Activated T-cell treated with anti-CD3 and anti-CD28 coated beads, Interleukin-2, amount 50 U/mL, for 72 hours (primary cell): ENCODE results near the gene NTRK2. TPM values are rescaled to one million over a fixed set of nuclear protein-coding genes. Genes with fewer than 3 reads are reported as not detected.

Experiments
- ATAC-seq, 2 donors: fragments of 150-1000 bp; cut with Tn5 transposase; replicated peaks in 1 of 2; 2 replicates each; pipeline ENCODE4 v1.10.0; 2021; ENCODE audit warnings: moderate library complexity in 2 of 2, mild to moderate bottlenecking in 1 of 2
- DNase-seq, 2 donors: peaks; one replicate each; pipeline ENCODE4 v3.0.0; 2021 to 2022; ENCODE audit warnings: mixed read lengths in 1 of 2
- H3K27ac Mint-ChIP-seq: one replicate; pipeline ENCODE4 v1.8.0; 2022; ENCODE audit warnings: mild to moderate bottlenecking, moderate library complexity, mixed read lengths
- H3K27me3 Mint-ChIP-seq: one replicate; pipeline ENCODE4 v1.8.0; 2022; ENCODE audit warnings: low read depth, mixed read lengths
- H3K36me3 Mint-ChIP-seq, 2 donors: one replicate each; pipeline ENCODE4 v1.8.0; 2022; ENCODE audit warnings: mixed read lengths in 2 of 2, mild to moderate bottlenecking in 1 of 2; ENCODE audit not compliant: insufficient read depth in 2 of 2
- H3K4me1 Mint-ChIP-seq: one replicate; pipeline ENCODE4 v1.8.0; 2022; ENCODE audit warnings: low read depth, mixed read lengths
- H3K4me3 Mint-ChIP-seq, 2 donors: one replicate each; pipeline ENCODE4 v1.8.0; 2022; ENCODE audit warnings: mild to moderate bottlenecking in 2 of 2, mixed read lengths in 2 of 2, moderate library complexity in 2 of 2
- H3K9me3 Mint-ChIP-seq, 2 donors: one replicate each; pipeline ENCODE4 v1.8.0; 2022; ENCODE audit warnings: mixed read lengths in 2 of 2
- total RNA-seq, 2 donors: library from RNA; stranded (reverse); gene quantifications; one replicate each; pipeline ENCODE4 v1.2.3, GENCODE V29; 2022

NTRK2 gene
- total RNA-seq, 2 donors from 2014 or later = 0.41 to 3.3 TPM

- Mint-ChIP-seq H3K9me3 (no peaks in the 10 kb centered on the region), H3K27me3 (no peaks in the 10 kb centered on the region), H3K27ac (no peak overlapping the region), H3K36me3 (no peaks in the 10 kb centered on the region), H3K4me3 (no peak overlapping the region), H3K4me1 (no peaks in the 10 kb centered on the region)
- ATAC-seq = no peak
- no peak for DNase-seq
These were observed 137.9 kb downstream of the NTRK2 start for GRCh38 chr9:84807431-84807830.

GRCh38 chr9:84807870-84808390, 138.4 kb downstream of the NTRK2 start:
- ATAC-seq (no peak), DNase-seq (no peak)
- no peaks in the 10 kb centered on the region for H3K36me3 Mint-ChIP-seq
- no peak overlapping the region for H3K27ac Mint-ChIP-seq
- H3K4me3 Mint-ChIP-seq = no peak overlapping the region
- no peaks in the 10 kb centered on the region for H3K27me3 Mint-ChIP-seq
- no peaks in the 10 kb centered on the region for H3K4me1 Mint-ChIP-seq
- no peaks in the 10 kb centered on the region for H3K9me3 Mint-ChIP-seq

- no peak for DNase-seq
- no peaks in the 10 kb centered on the region for H3K36me3 Mint-ChIP-seq
- H3K4me1 Mint-ChIP-seq = no peaks in the 10 kb centered on the region
These were observed 138.9 kb downstream of the NTRK2 start for GRCh38 chr9:84808416-84808815.

GRCh38 chr9:84811072-84811750, 141.7 kb downstream of the NTRK2 start:
- Mint-ChIP-seq H3K4me1 (no peaks in the 10 kb centered on the region), H3K36me3 (no peaks in the 10 kb centered on the region), H3K4me3 (no peak overlapping the region), H3K27ac (no peak overlapping the region), H3K27me3 (no peaks in the 10 kb centered on the region), H3K9me3 (no peaks in the 10 kb centered on the region)
- ATAC-seq (no peak), DNase-seq (no peak)

More at GRCh38 chr9:84808416-84808815, 138.9 kb downstream of the NTRK2 start:
- Mint-ChIP-seq H3K4me3 (no peak overlapping the region), H3K27me3 (no peaks in the 10 kb centered on the region), H3K9me3 (no peaks in the 10 kb centered on the region), H3K27ac (no peak overlapping the region)
- ATAC-seq = no peak

GRCh38 chr9:84811751-84812074, 142.2 kb downstream of the NTRK2 start:
- ATAC-seq = no peak
- H3K27me3 Mint-ChIP-seq = no peaks in the 10 kb centered on the region
- H3K4me3 Mint-ChIP-seq = no peak overlapping the region
- no peaks in the 10 kb centered on the region for H3K36me3 Mint-ChIP-seq
- no peak overlapping the region for H3K27ac Mint-ChIP-seq
- DNase-seq = no peak
- no peaks in the 10 kb centered on the region for H3K4me1 Mint-ChIP-seq
- H3K9me3 Mint-ChIP-seq = no peaks in the 10 kb centered on the region

GRCh38 chr9:84812355-84812754, 142.8 kb downstream of the NTRK2 start:
- Mint-ChIP-seq H3K27me3 (no peaks in the 10 kb centered on the region), H3K27ac (no peak overlapping the region), H3K36me3 (no peaks in the 10 kb centered on the region), H3K4me1 (no peaks in the 10 kb centered on the region), H3K9me3 (no peaks in the 10 kb centered on the region), H3K4me3 (no peak overlapping the region)
- ATAC-seq (no peak), DNase-seq (no peak)

GRCh38 chr9:84812847-84813246, 143.3 kb downstream of the NTRK2 start:
- Mint-ChIP-seq H3K4me3 (no peak overlapping the region), H3K4me1 (no peaks in the 10 kb centered on the region), H3K9me3 (no peaks in the 10 kb centered on the region), H3K27me3 (no peaks in the 10 kb centered on the region), H3K36me3 (no peaks in the 10 kb centered on the region), H3K27ac (no peak overlapping the region)
- DNase-seq = no peak
- no peak for ATAC-seq

GRCh38 chr9:84815554-84815953, 146.0 kb downstream of the NTRK2 start:
- no peaks in the 10 kb centered on the region for H3K27me3 Mint-ChIP-seq
- no peaks in the 10 kb centered on the region for H3K9me3 Mint-ChIP-seq
- no peak overlapping the region for H3K27ac Mint-ChIP-seq
- H3K4me3 Mint-ChIP-seq = no peak overlapping the region
- no peaks in the 10 kb centered on the region for H3K36me3 Mint-ChIP-seq
- no peak for DNase-seq
- H3K4me1 Mint-ChIP-seq = no peaks in the 10 kb centered on the region
- ATAC-seq = no peak

GRCh38 chr9:84817038-84817437, 147.5 kb downstream of the NTRK2 start:
- Mint-ChIP-seq H3K36me3 (no peaks in the 10 kb centered on the region), H3K27me3 (no peaks in the 10 kb centered on the region), H3K4me1 (no peaks in the 10 kb centered on the region), H3K4me3 (no peak overlapping the region), H3K9me3 (no peaks in the 10 kb centered on the region), H3K27ac (no peak overlapping the region)
- DNase-seq (no peak), ATAC-seq (no peak)

GRCh38 chr9:84818791-84819190, 149.3 kb downstream of the NTRK2 start:
- DNase-seq = no peak
- H3K4me1 Mint-ChIP-seq = no peaks in the 10 kb centered on the region
- no peak overlapping the region for H3K27ac Mint-ChIP-seq
- no peak for ATAC-seq
- no peak overlapping the region for H3K4me3 Mint-ChIP-seq
- no peaks in the 10 kb centered on the region for H3K9me3 Mint-ChIP-seq
- no peaks in the 10 kb centered on the region for H3K27me3 Mint-ChIP-seq
- H3K36me3 Mint-ChIP-seq = no peaks in the 10 kb centered on the region

GRCh38 chr9:84819491-84819991, 150.0 kb downstream of the NTRK2 start:
- H3K27me3 Mint-ChIP-seq = no peaks in the 10 kb centered on the region
- ATAC-seq (no peak), DNase-seq (no peak)
- no peaks in the 10 kb centered on the region for H3K4me1 Mint-ChIP-seq
- H3K4me3 Mint-ChIP-seq = no peak overlapping the region
- no peaks in the 10 kb centered on the region for H3K9me3 Mint-ChIP-seq
- H3K36me3 Mint-ChIP-seq = no peaks in the 10 kb centered on the region
- no peak overlapping the region for H3K27ac Mint-ChIP-seq

GRCh38 chr9:84821431-84821830, 151.9 kb downstream of the NTRK2 start:
- H3K4me3 Mint-ChIP-seq = no peak overlapping the region
- H3K27me3 Mint-ChIP-seq = no peaks in the 10 kb centered on the region
- H3K27ac Mint-ChIP-seq = no peak overlapping the region
- no peak for DNase-seq
- H3K9me3 Mint-ChIP-seq = no peaks in the 10 kb centered on the region
- no peak for ATAC-seq
- H3K4me1 Mint-ChIP-seq = no peaks in the 10 kb centered on the region
- H3K36me3 Mint-ChIP-seq = no peaks in the 10 kb centered on the region

- Mint-ChIP-seq H3K9me3 (no peaks in the 10 kb centered on the region), H3K27ac (no peak overlapping the region), H3K4me3 (no peak overlapping the region), H3K36me3 (no peaks in the 10 kb centered on the region), H3K27me3 (no peaks in the 10 kb centered on the region), H3K4me1 (no peaks in the 10 kb centered on the region)
- ATAC-seq = no peak
- DNase-seq = no peak
These were observed 153.2 kb downstream of the NTRK2 start for GRCh38 chr9:84822589-84823233.
